A549 (cell line): ENCODE data around the gene KRT72.

Source experiments
- BCL3 ChIP-seq: fragments of >200 bp; sonication (Bioruptor Twin); formaldehyde crosslinking; IDR thresholded peaks from 3 replicates; pipeline ENCODE4 v1.6.1; 2016
- CBX2 ChIP-seq: fragments of 200-600 bp; sonication (generic); IDR thresholded peaks from 2 replicates; pipeline ENCODE4 v1.6.1; 2016; ENCODE audit warnings: low read depth, mild to moderate bottlenecking, borderline replicate concordance
- CTCF ChIP-seq: fragments of >200 bp; sonication (Bioruptor Twin); formaldehyde crosslinking; IDR thresholded peaks from 3 replicates; pipeline ENCODE4 v1.5.1; 2016
- EP300 ChIP-seq, 2 experiments: fragments of >200 bp; sonication (Bioruptor Twin); formaldehyde crosslinking; IDR thresholded peaks; 2 replicates in 1 of 2; 3 replicates in 1 of 2; pipeline ENCODE4 v1.6.1; 2016 to 2017
- FOSL2 ChIP-seq, 2 experiments: fragments of 450-650 bp in 1 of 2; fragments of >200 bp in 1 of 2; sonication (Bioruptor Twin) in 1 of 2; formaldehyde crosslinking; IDR thresholded peaks; 2 replicates each; pipeline versions ENCODE4 v1.5.0 to v1.6.1; 2016 to 2020; ENCODE audit warnings: mild to moderate bottlenecking in 1 of 2, moderate library complexity in 1 of 2
- GATA3 ChIP-seq: IDR thresholded peaks from 2 replicates; pipeline ENCODE4 v1.6.1; 2012; ENCODE audit warnings: borderline replicate concordance
- HMGXB4 ChIP-seq: fragments of 250-450 bp; sonication (Bioruptor Pico); IDR thresholded peaks from 2 replicates; pipeline ENCODE4 v1.5.0; 2021; ENCODE audit warnings: mild to moderate bottlenecking, moderate library complexity, borderline replicate concordance
- MAZ ChIP-seq: fragments of 150-350 bp; IDR thresholded peaks from 2 replicates; pipeline ENCODE4 v1.6.1; 2014; ENCODE audit warnings: antibody characterized with exemption, low read depth, low read length, borderline replicate concordance
- POLR2A ChIP-seq: IDR thresholded peaks from 2 replicates; pipeline ENCODE4 v1.6.1; 2012; ENCODE audit warnings: mild to moderate bottlenecking, low read length
- REST ChIP-seq: fragments of 200-600 bp; sonication (generic); IDR thresholded peaks from 2 replicates; pipeline ENCODE4 v1.6.1; 2016; ENCODE audit warnings: antibody characterized with exemption, mild to moderate bottlenecking, moderate library complexity
- RNF2 ChIP-seq: fragments of 200-600 bp; sonication (generic); IDR thresholded peaks from 2 replicates; pipeline ENCODE4 v1.6.1; 2016; ENCODE audit warnings: low read depth, mild to moderate bottlenecking, antibody characterized with exemption, moderate library complexity, borderline replicate concordance
- USF2 ChIP-seq: fragments of 450-650 bp; IDR thresholded peaks from 2 replicates; pipeline ENCODE4 v1.6.1; 2014; ENCODE audit warnings: antibody characterized with exemption

- TF ChIP-seq REST (no peak), GATA3 (no peak), CTCF (no peak), EP300 (IDR thresholded peaks at IDR 0.05) (no peak), BCL3 (no peak), MAZ (no peak), USF2 (no peak), CBX2 (no peak), HMGXB4 (CRISPR knock-in tag) (no peak), FOSL2 (IDR thresholded peaks at IDR 0.05) (no peak), FOSL2 (CRISPR knock-in tag; IDR thresholded peaks at IDR 0.05) (no peak), POLR2A (no peak), RNF2 (no peak)
Observed at GRCh38 chr12:52578469-52578868, 22.8 kb downstream of the KRT72 start.
